Activated CD8-positive, alpha-beta memory T cell treated with anti-CD3 and anti-CD28 coated beads for 24 hours (primary cell): ENCODE data around the gene ABHD1.

Experiments used
- DNase-seq: peaks from one replicate; pipeline ENCODE4 v3.0.0-alpha.2; 2020

ABHD1 gene

GRCh38 chr2:27138111-27138510, 14.5 kb downstream of the ABHD1 start:
- no peak for DNase-seq

DNA sequence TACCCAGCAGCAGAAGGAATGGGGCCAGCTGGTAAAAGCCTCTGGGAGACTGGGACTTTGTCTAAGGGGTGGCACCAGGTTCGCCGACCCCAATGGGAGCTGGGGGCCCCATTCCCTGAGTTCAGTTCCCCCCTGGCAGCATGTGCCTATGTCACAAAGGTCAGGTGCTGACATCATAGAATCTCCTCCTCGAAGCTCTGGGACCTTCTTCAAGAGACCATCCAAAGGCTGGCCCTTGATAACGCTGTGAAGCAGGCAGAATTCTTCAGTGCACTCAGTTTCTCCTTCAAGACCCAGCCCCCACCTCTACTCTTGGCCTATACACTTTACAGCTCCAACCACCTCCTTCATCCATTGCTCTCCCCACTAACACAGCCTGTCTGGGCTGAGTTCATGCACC, 15.7 kb downstream of the ABHD1 start, which contains the start of gene PRR30:
Gene PRR30, minus strand, starts transcription at position 101 of the 400 bp plus-strand sequence. CDS start 1,081 bp downstream, outside the sequence.
- no peak for DNase-seq

- no peak for DNase-seq
Observed at GRCh38 chr2:27143285-27143684, 19.7 kb downstream of the ABHD1 start.

DNA sequence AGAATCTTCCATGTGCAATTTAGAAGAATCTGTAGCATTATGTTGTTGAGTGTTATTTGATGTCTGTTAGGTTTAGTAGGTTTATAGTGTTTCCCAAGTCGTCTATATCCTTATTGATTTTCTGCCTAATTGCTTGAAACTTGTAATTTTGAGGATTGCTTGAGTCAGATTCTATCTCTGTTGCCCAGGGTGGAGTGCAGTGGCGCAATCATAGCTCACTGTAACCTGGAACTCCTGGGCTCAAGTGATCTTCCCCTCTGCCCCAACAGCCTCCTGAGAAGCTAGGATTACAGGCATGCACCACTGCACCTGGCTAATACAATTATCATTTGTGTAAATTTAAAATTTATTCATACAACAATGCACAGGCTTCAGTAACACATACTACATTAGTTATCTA, 22.1 kb downstream of the ABHD1 start:
- no peak for DNase-seq

DNA sequence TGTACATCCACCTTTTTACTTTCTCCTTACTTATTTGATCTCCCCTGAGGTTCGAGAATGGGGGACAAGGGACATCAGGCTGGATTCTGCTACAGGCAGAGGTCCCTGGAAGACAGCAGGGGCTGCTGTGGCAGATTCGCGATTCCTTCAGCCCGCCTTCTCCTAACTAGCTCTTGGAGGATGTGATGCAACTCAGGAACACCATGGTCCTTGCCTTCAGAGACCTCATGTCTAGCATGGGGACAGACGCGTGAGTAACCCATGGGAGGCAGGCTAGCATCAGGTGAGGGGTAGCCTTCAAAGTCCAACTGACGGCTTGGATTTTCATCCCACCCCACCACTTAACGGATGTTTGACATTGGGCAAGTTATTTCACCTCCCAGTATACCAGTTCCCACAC, 24.3 kb downstream of the ABHD1 start:
- DNase-seq, result no peak

- no peak for DNase-seq
Observed at GRCh38 chr2:27148801-27149439, 25.3 kb downstream of the ABHD1 start, which contains the start of gene TCF23. Gene TCF23 (plus strand): TSS chr2:27149004. CDS start chr2:27149134, 130 bp downstream.

- no peak for DNase-seq
Observed at GRCh38 chr2:27149570-27150405, 26.2 kb downstream of the ABHD1 start.

DNA sequence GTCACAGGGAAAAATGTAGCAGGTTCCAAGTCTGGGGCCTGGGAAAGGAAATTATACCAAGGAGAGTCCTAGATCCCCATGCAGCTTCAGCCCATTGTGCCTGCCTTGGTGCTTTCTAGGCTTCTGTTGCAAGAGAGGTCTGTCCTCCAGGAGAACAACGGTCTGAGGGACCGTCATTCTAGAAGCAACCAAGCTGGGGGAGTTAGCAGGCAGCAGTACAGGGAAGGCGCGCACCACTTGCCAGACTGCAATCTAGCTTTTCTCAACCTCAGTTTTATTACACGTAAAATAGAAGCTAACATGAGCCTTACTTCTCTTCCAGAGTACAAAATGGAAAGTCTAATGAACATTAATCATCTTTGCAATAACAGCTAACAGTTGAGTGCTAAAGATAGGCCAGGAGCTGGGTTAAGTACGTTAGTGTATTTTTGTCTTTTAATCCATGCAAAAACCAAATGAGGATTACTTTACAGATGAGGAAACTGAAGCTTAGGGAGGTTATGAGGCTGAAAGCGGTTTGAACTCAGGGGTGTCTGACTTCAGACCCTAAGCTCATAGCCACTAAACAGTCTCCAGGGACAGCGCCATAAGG, 27.1 kb downstream of the ABHD1 start:
- no peak for DNase-seq

DNA sequence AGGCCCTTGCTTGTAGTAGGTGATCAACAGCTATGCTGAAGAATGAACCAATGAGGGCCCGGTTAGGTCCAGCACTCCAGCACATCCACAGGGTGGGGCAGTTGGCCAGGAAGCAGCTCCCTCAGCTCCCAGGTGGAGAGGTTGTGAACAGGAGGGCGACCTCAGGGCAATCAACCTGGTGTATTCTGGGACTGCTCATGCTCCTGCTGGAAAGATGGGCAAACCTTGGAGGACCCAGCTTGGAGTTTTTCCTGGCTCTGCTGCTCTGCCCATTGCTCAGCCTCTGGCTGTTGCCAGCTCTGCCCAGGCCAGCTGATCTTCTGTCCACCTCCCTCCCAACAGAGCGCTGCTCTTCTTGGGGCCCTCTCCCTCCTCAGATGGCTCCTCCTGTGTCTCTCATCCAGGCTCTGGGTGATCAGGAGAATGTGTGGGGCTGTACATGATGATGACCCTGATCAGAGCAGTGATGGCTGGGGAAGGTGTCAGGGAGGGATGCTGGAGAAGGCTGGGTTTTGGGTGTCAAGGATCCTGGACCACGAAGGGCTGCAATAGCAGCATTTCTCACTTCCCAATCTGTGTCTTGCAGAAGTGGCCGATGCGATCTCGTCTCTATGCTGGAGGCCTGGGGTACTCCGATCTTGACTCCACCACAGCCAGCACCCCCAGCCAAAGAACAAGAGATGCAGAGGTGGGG, 28.6 kb downstream of the ABHD1 start:
- no peak for DNase-seq

- no peak for DNase-seq
Observed at GRCh38 chr2:27152796-27153464, 29.3 kb downstream of the ABHD1 start.

- no peak for DNase-seq
Observed at GRCh38 chr2:27154488-27154887, 30.9 kb downstream of the ABHD1 start.

DNA sequence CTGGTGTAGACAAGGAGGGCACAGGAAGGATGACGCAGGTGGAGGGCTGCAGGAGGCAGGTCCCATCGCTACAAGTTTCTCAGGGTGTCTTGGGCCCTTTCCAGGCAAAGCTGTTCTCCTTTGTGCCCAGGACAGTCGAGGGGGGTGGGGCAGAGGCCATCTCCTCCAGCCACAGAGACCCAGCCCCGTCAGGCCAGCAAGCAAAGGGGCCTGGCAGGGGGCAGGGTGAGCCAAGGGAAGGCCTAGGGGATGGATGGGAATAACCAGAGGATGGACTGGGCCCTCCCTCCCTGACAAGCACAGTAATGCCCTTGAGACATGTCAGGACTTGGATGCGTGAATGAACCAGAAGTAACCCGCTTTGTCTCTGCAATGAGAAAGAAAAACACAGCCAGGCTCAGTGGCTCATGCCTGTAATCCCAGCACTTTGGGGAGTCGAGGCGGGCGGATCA, 31.5 kb downstream of the ABHD1 start:
- DNase-seq, result no peak

DNA sequence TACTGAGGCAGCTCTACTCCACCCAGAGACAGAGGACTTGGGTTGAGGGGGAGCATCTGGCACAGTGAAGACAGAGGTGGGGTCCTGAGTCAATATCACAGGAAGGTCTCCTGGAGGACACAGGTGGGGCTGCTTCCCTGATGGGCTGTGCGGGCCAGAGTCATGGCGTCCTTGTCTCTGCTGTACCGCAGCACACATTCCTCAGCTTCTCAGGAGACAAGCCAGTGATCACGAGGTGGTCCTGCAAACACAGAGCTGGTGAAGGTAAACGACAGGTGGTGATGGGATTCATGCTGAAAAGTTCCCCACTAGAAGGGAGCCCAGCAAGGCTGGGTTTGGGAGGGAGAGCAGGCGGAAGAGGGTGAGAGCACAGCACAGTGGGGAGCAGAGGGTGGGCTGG, 34.9 kb downstream of the ABHD1 start:
- DNase-seq, result no peak

DNA sequence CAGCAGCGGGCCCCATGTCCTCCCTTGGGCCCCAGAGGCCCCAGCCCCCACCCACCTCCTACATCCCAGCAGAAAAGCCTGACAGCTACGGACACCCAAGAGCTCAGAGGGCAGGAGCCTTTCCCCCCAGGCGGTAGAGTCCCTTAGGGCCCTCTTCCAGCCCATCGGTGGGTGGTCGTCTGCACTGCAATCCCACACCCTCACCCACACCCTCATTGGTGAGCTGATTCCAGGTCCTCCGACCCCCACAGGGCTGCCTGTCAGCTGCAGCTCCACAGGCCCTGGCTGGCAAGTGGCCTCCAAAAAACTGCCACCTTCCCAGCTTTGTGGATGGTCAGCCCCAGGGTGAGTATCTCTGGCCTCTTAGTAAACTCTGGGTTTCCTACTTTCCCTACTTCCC, 35.7 kb downstream of the ABHD1 start:
- DNase-seq, result no peak

DNA sequence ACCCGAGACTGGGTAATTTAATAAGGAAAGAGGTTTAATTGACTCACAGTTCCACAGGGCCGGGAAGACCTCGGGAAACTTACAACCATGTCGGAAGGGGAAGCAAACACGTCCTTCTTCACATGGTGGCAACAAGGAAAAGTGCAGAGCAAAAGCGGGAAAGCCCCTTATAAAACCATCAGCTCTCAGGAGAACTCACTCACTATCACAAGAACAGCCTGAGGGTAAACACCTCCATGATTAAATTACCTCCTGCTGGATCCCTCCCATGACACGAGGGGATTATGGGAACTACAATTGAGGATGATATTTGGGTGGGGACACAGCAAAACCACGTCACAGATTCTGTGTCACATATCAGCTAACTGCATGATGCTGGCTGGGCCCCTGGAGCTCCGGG, 36.6 kb downstream of the ABHD1 start:
- no peak for DNase-seq

GRCh38 chr2:27162151-27163121, 38.8 kb downstream of the ABHD1 start:
- no peak for DNase-seq

GRCh38 chr2:27164960-27165763, 41.5 kb downstream of the ABHD1 start:
- DNase-seq, result no peak

- DNase-seq, result no peak
Observed at GRCh38 chr2:27170581-27171337, 47.1 kb downstream of the ABHD1 start.

- no peak for DNase-seq
Observed at GRCh38 chr2:27171351-27171848, 47.8 kb downstream of the ABHD1 start.
